Measurements from ENCODE around the gene RMDN3.

Gene RMDN3

DNA sequence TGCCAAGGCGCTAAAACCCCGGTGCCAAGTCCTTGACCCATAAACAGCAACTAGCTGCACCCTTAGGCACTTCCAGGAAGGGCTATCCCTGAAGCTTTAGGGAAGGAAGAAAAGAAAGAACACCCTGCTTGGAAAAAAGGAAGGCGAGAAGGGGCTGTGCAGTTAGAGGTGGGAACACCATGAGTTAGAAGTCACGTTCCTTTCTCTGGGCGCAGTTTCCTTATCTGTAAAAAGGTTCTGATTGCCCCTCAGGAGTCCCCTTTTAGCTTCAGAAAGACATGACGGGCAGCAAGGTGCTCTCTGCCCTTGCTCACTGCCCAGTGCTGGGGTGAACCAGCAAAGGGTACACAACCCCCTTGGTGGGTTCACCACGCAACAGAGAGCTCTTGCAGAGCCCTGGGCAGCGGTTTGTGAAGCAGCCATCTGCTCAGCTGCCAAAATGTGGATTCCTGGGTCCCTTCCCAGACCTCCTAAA, 9.6 kb upstream of the RMDN3 start:
- TF ChIP-seq RARB (CRISPR knock-in tag; IDR thresholded peaks at IDR 0.05) (no peak), OSR1 (CRISPR knock-in tag; IDR thresholded peaks at IDR 0.05) (no peak), CREB5 (CRISPR knock-in tag; IDR thresholded peaks at IDR 0.05; ENCODE audit: low read depth) (no peak), ESRRG (CRISPR knock-in tag; IDR thresholded peaks at IDR 0.05) (no peak), ZFP30 (CRISPR knock-in tag; IDR thresholded peaks at IDR 0.05) (no peak), TSHZ2 (CRISPR knock-in tag; IDR thresholded peaks at IDR 0.05) (no peak), ZNF565 (CRISPR knock-in tag; conservative IDR thresholded peaks at IDR 0.05; ENCODE audit: low read depth) (no peak)
- ATAC-seq: no peak

DNA sequence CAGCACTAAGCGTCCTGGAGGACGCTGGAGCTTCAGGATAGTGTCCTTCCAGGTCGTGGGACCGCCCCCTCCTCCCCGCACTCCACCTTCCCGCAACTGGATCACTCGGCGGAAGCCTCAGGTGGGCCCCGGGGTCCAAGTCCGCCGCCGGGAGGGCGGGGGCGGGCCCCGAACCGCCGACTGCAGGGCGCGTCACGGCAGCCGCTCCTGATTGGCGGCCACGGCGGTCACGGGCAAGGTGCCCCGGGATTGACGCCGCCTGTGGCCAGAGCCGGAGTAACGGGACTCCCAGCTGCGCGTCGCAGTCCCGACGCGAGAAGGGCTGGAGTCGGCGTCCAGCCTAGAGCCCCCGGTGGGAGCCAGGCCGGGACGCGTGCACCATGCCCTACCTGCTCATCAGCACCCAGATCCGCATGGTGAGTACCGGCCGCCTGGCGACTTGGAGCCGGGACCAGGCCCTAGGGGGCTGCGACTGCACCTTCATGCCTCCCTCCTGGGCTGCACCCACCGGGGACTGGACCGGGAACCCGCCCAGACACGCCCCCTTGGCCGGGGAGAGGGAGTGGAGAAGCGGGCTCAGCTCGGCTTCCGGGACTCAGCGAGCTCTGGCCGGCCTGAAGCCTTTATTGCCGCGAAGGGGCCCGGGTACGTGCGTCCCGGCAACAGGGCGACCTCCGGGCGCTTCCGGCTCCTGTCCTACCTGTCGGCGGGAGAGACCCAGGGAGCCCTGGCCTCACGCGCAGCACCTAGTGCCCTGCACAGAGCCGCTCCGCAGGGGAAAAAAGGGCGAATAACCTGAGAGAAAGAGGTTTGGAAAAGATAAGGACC, 9.0 kb upstream of the RMDN3 start, which contains the start of gene GCHFR:
TSS of gene GCHFR (plus strand) at position 268 of the 828 bp plus-strand sequence. CDS start at position 381, 113 bp downstream.
- peak; percentile 2; the same call in 1 of the 3 replicates for ATAC-seq

More for the DNA sequence above, 9.0 kb upstream of the RMDN3 start, which contains the start of gene GCHFR:
- TF ChIP-seq CREB5 (CRISPR knock-in tag; IDR thresholded peaks at IDR 0.05; ENCODE audit: low read depth) (no peak), ZFP30 (CRISPR knock-in tag; IDR thresholded peaks at IDR 0.05) (no peak), ZFP3 (CRISPR knock-in tag; IDR thresholded peaks at IDR 0.05) (no peak), PATZ1 (CRISPR knock-in tag; IDR thresholded peaks at IDR 0.05; ENCODE audit: borderline replicate concordance) (no peak), ZNF565 (CRISPR knock-in tag; conservative IDR thresholded peaks at IDR 0.05; ENCODE audit: low read depth) (no peak), ISL1 (CRISPR knock-in tag; IDR thresholded peaks at IDR 0.05) (no peak), ARNTL (CRISPR knock-in tag; IDR thresholded peaks at IDR 0.05; ENCODE audit: borderline replicate concordance, low read depth) (no peak), ESRRG (CRISPR knock-in tag; IDR thresholded peaks at IDR 0.05) (no peak), BACH2 (CRISPR knock-in tag; IDR thresholded peaks at IDR 0.05; ENCODE audit: borderline replicate concordance) (no peak), GLIS3 (CRISPR knock-in tag; IDR thresholded peaks at IDR 0.05) (no peak), CSDC2 (CRISPR knock-in tag; IDR thresholded peaks at IDR 0.05) (no peak), SNAI2 (CRISPR knock-in tag; IDR thresholded peaks at IDR 0.05) (no peak), TOX (CRISPR knock-in tag; IDR thresholded peaks at IDR 0.05; ENCODE audit: borderline replicate concordance) (no peak), POU6F1 (CRISPR knock-in tag; IDR thresholded peaks at IDR 0.05; ENCODE audit: borderline replicate concordance, low read depth) (no peak), PPARA (CRISPR knock-in tag; IDR thresholded peaks at IDR 0.05; ENCODE audit: borderline replicate concordance) (no peak), ZNF8 (CRISPR knock-in tag; IDR thresholded peaks at IDR 0.05) (no peak)
- TF ChIP-seq, protein P1, sequence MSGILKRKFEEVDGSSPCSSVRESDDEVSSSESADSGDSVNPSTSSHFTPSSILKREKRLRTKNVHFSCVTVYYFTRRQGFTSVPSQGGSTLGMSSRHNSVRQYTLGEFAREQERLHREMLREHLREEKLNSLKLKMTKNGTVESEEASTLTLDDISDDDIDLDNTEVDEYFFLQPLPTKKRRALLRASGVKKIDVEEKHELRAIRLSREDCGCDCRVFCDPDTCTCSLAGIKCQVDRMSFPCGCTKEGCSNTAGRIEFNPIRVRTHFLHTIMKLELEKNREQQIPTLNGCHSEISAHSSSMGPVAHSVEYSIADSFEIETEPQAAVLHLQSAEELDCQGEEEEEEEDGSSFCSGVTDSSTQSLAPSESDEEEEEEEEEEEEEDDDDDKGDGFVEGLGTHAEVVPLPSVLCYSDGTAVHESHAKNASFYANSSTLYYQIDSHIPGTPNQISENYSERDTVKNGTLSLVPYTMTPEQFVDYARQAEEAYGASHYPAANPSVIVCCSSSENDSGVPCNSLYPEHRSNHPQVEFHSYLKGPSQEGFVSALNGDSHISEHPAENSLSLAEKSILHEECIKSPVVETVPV (CRISPR knock-in tag; IDR thresholded peaks at IDR 0.05): no peak
